KG1 (cell line): ENCODE data around the gene TNPO3.

Experiments used
- DNase-seq: peaks from one replicate; lab custom pipeline; 2025; lab: John Stamatoyannopoulos, UW

The TNPO3 gene

GRCh38 chr7:128906766-128907559 lies 147.9 kb downstream of the TNPO3 start:
- no peak for DNase-seq

- DNase-seq: no peak
Measured at GRCh38 chr7:128906001-128906765, 148.7 kb downstream of the TNPO3 start.

GRCh38 chr7:128904381-128905197 lies 150.3 kb downstream of the TNPO3 start:
- peak; percentile 1 for DNase-seq
